CD4-positive, CD25-positive, alpha-beta regulatory T cell (primary cell): ENCODE data around the gene IRS1. TPM values are rescaled to one million over a fixed set of nuclear protein-coding genes. Genes with fewer than 3 reads are reported as not detected.

Experiments
- ATAC-seq, 2 donors: fragments of 150-1000 bp; cut with Tn5 transposase; one replicate each; pipeline ENCODE4 v1.10.0; 2021; ENCODE audit warnings: low read depth in 2 of 2, moderate number of reproducible peaks in 2 of 2, moderate library complexity in 1 of 2
- DNase-seq, 3 donors: peaks; one replicate each; pipeline versions ENCODE4 v3.0.0 to v3.0.0-alpha.2; 2012 to 2022; ENCODE audit warnings: mixed read lengths in 1 of 3
- H3K27ac ChIP-seq: one replicate; pipeline ENCODE4 v1.7.0; 2013; ENCODE audit warnings: mild to moderate bottlenecking, low read length; ENCODE audit not compliant: insufficient read depth, poor library complexity, severe bottlenecking
- H3K27me3 ChIP-seq: one replicate; pipeline ENCODE4 v1.7.0; 2013; ENCODE audit warnings: low read length; ENCODE audit not compliant: control insufficient read depth, insufficient read depth
- H3K36me3 ChIP-seq: one replicate; pipeline ENCODE4 v1.7.0; 2013; ENCODE audit warnings: mild to moderate bottlenecking, low read length, moderate library complexity; ENCODE audit not compliant: control insufficient read depth, insufficient read depth
- H3K4me1 ChIP-seq: 2 replicates; pipeline ENCODE4 v1.7.0; 2013; ENCODE audit warnings: mild to moderate bottlenecking, low read length; ENCODE audit not compliant: insufficient read depth, control insufficient read depth, poor library complexity, severe bottlenecking
- H3K4me3 ChIP-seq: one replicate; pipeline ENCODE4 v1.7.0; 2013; ENCODE audit warnings: low read depth, mild to moderate bottlenecking, low read length, moderate library complexity
- H3K9me3 ChIP-seq, 2 experiments: 1 replicate in 1 of 2; 2 replicates in 1 of 2; pipeline ENCODE4 v1.7.0; 2013; ENCODE audit warnings: low read length in 2 of 2, mild to moderate bottlenecking in 1 of 2, moderate library complexity in 1 of 2; ENCODE audit not compliant: control insufficient read depth in 2 of 2
- H3K27ac Mint-ChIP-seq, 3 donors: one replicate each; pipeline ENCODE4 v1.8.0; 2020 to 2022; ENCODE audit warnings: mild to moderate bottlenecking in 3 of 3, mixed read lengths in 3 of 3, moderate library complexity in 2 of 3
- H3K27me3 Mint-ChIP-seq: one replicate; pipeline ENCODE4 v1.8.0; 2022; ENCODE audit warnings: mild to moderate bottlenecking, mixed read lengths
- H3K36me3 Mint-ChIP-seq: one replicate; pipeline ENCODE4 v1.8.0; 2020; ENCODE audit warnings: mixed read lengths
- H3K4me1 Mint-ChIP-seq, 4 donors: one replicate each; pipeline ENCODE4 v1.8.0; 2020 to 2022; ENCODE audit warnings: mixed read lengths in 4 of 4, mild to moderate bottlenecking in 1 of 4
- H3K4me3 Mint-ChIP-seq, 4 donors: one replicate each; pipeline ENCODE4 v1.8.0; 2020 to 2022; ENCODE audit warnings: mild to moderate bottlenecking in 4 of 4, mixed read lengths in 4 of 4, moderate library complexity in 3 of 4
- H3K9me3 Mint-ChIP-seq, 7 donors: one replicate each; pipeline ENCODE4 v1.8.0; 2020 to 2022; ENCODE audit warnings: mixed read lengths in 7 of 7, mild to moderate bottlenecking in 3 of 7, moderate library complexity in 2 of 7
- polyA plus RNA-seq, 4 donors: library from polyadenylated mRNA; unstranded; fragments of 300-500 nt; fragmentation: Illumina TruSeq; gene quantifications; one replicate each; pipeline ENCODE4 v1.2.3, GENCODE V29; 2021
- total RNA-seq: library from RNA; stranded (reverse); gene quantifications from one replicate; pipeline ENCODE4 v1.2.3, GENCODE V29; 2022

Gene IRS1
- total and polyA plus RNA-seq, 5 donors from 2014 or later: 0.05 to 3.5 (median 0.15) TPM; not detected in 1

GRCh38 chr2:226747288-226747687, 52.3 kb downstream of the IRS1 start:
- H3K36me3 ChIP-seq: no peaks in the 10 kb centered on the region
- no peak for ATAC-seq
- H3K27me3 Mint-ChIP-seq: peaks cover 19% of the 10 kb centered on the region
- peaks cover 4% of the 10 kb centered on the region for H3K27me3 ChIP-seq
- H3K4me3 ChIP-seq: no peak overlapping the region
- H3K4me1 Mint-ChIP-seq: no peaks in the 10 kb centered on the region
- no peaks in the 10 kb centered on the region for H3K4me1 ChIP-seq
- no peak overlapping the region for H3K27ac Mint-ChIP-seq
- no peaks in the 10 kb centered on the region for H3K36me3 Mint-ChIP-seq
- DNase-seq: no peak
- no peak overlapping the region for H3K4me3 Mint-ChIP-seq
- H3K9me3 ChIP-seq: no peaks in the 10 kb centered on the region
- H3K27ac ChIP-seq: no peak overlapping the region
- H3K9me3 Mint-ChIP-seq: peaks cover 0 to 1% (median 0%) of the 10 kb centered on the region in 7 donors

GRCh38 chr2:226746196-226746800, 53.3 kb downstream of the IRS1 start:
- no peaks in the 10 kb centered on the region for H3K36me3 ChIP-seq
- no peak overlapping the region for H3K27ac ChIP-seq
- peaks cover 0 to 1% (median 0%) of the 10 kb centered on the region in 7 donors for H3K9me3 Mint-ChIP-seq
- ATAC-seq (no peak), DNase-seq (no peak)
- H3K4me1 ChIP-seq: no peaks in the 10 kb centered on the region
- no peak overlapping the region for H3K4me3 ChIP-seq
- H3K9me3 ChIP-seq: no peaks in the 10 kb centered on the region
- no peak overlapping the region for H3K27ac Mint-ChIP-seq
- H3K4me1 Mint-ChIP-seq: peaks cover 0 to 3% (median 0%) of the 10 kb centered on the region in 4 donors
- H3K36me3 Mint-ChIP-seq: no peaks in the 10 kb centered on the region
- H3K4me3 Mint-ChIP-seq: no peak overlapping the region
- H3K27me3 Mint-ChIP-seq: peaks cover 19% of the 10 kb centered on the region
- peaks cover 4% of the 10 kb centered on the region for H3K27me3 ChIP-seq

GRCh38 chr2:226743915-226744314, 55.7 kb downstream of the IRS1 start:
- Mint-ChIP-seq H3K36me3 (no peaks in the 10 kb centered on the region), H3K27ac (no peak overlapping the region), H3K27me3 (peaks cover 10% of the 10 kb centered on the region), H3K4me3 (no peak overlapping the region), H3K4me1 (peaks cover 0 to 5% (median 0%) of the 10 kb centered on the region in 4 donors), H3K9me3 (peaks cover 0 to 1% (median 0%) of the 10 kb centered on the region in 7 donors)
- Histone ChIP-seq H3K36me3 (no peaks in the 10 kb centered on the region), H3K27me3 (peaks cover 4% of the 10 kb centered on the region), H3K27ac (no peak overlapping the region), H3K9me3 (no peaks in the 10 kb centered on the region), H3K4me3 (no peak overlapping the region), H3K4me1 (no peaks in the 10 kb centered on the region)
- ATAC-seq (no peak), DNase-seq (no peak)

GRCh38 chr2:226742347-226742746, 57.3 kb downstream of the IRS1 start:
- Mint-ChIP-seq H3K4me3 (no peak overlapping the region), H3K27ac (no peak overlapping the region), H3K36me3 (no peaks in the 10 kb centered on the region), H3K27me3 (peaks cover 6% of the 10 kb centered on the region), H3K4me1 (peaks cover 0 to 6% (median 0%) of the 10 kb centered on the region in 4 donors), H3K9me3 (peaks cover 0 to 1% (median 0%) of the 10 kb centered on the region in 7 donors)
- H3K36me3 ChIP-seq: no peaks in the 10 kb centered on the region
- no peaks in the 10 kb centered on the region for H3K4me1 ChIP-seq
- ATAC-seq (no peak), DNase-seq (no peak)
- peaks cover 5% of the 10 kb centered on the region for H3K27me3 ChIP-seq
- H3K27ac ChIP-seq: no peak overlapping the region
- H3K4me3 ChIP-seq: no peak overlapping the region
- no peaks in the 10 kb centered on the region for H3K9me3 ChIP-seq

- Mint-ChIP-seq H3K4me3 (no peak overlapping the region), H3K27ac (no peak overlapping the region), H3K9me3 (no peaks in the 10 kb centered on the region), H3K36me3 (no peaks in the 10 kb centered on the region), H3K27me3 (peaks cover 6% of the 10 kb centered on the region), H3K4me1 (peaks cover 0 to 6% (median 0%) of the 10 kb centered on the region in 4 donors)
- no peak for DNase-seq
- Histone ChIP-seq H3K4me1 (no peaks in the 10 kb centered on the region), H3K27ac (no peak overlapping the region), H3K36me3 (no peaks in the 10 kb centered on the region), H3K9me3 (no peaks in the 10 kb centered on the region), H3K27me3 (peaks cover 5% of the 10 kb centered on the region), H3K4me3 (no peak overlapping the region)
- no peak for ATAC-seq
Measured at GRCh38 chr2:226740039-226740648, 59.5 kb downstream of the IRS1 start.

GRCh38 chr2:226739545-226740030, 60.0 kb downstream of the IRS1 start:
- DNase-seq (no peak), ATAC-seq (no peak)
- Histone ChIP-seq H3K9me3 (no peaks in the 10 kb centered on the region), H3K36me3 (no peaks in the 10 kb centered on the region), H3K4me3 (no peak overlapping the region), H3K27ac (no peak overlapping the region), H3K27me3 (peaks cover 1% of the 10 kb centered on the region), H3K4me1 (no peaks in the 10 kb centered on the region)
- Mint-ChIP-seq H3K4me1 (peaks cover 0 to 6% (median 0%) of the 10 kb centered on the region in 4 donors), H3K27ac (no peak overlapping the region), H3K9me3 (no peaks in the 10 kb centered on the region), H3K36me3 (no peaks in the 10 kb centered on the region), H3K27me3 (peaks cover 3% of the 10 kb centered on the region), H3K4me3 (no peak overlapping the region)

GRCh38 chr2:226738821-226739544, 60.6 kb downstream of the IRS1 start:
- no peaks in the 10 kb centered on the region for H3K4me1 ChIP-seq
- Mint-ChIP-seq H3K4me1 (peaks cover 0 to 7% (median 0%) of the 10 kb centered on the region in 4 donors), H3K9me3 (no peaks in the 10 kb centered on the region), H3K27ac (no peak overlapping the region), H3K27me3 (no peaks in the 10 kb centered on the region), H3K36me3 (no peaks in the 10 kb centered on the region), H3K4me3 (no peak overlapping the region)
- no peaks in the 10 kb centered on the region for H3K36me3 ChIP-seq
- no peak overlapping the region for H3K27ac ChIP-seq
- no peak overlapping the region for H3K4me3 ChIP-seq
- H3K9me3 ChIP-seq: no peaks in the 10 kb centered on the region
- DNase-seq (no peak), ATAC-seq (no peak)
- peaks cover 1% of the 10 kb centered on the region for H3K27me3 ChIP-seq
